H1 (cell line): Measurements from ENCODE around the gene TEX28. TPM values are rescaled to one million over a fixed set of nuclear protein-coding genes. Genes with fewer than 3 reads are reported as not detected.

Experiments
- CTCF ChIA-PET: fragments of 300-600 bp; sonication (Branson Sonifier 250); formaldehyde crosslinking; loops from one replicate; lab custom pipeline; 2021; ENCODE audit not compliant: partially characterized antibody; lab: Charles Lee
- POLR2A ChIA-PET: fragments of 300-600 bp; sonication (Branson Sonifier 250); formaldehyde crosslinking; loops from one replicate; lab custom pipeline; 2021; ENCODE audit warnings: inconsistent platforms; ENCODE audit not compliant: partially characterized antibody; lab: Charles Lee
- DNase-seq, 2 experiments: peaks; one replicate each; pipeline versions ENCODE4 v3.0.0 to v3.0.0-alpha.2; 2010 to 2022; ENCODE audit warnings: low spot score in 2 of 2, low read depth in 1 of 2, mixed read lengths in 1 of 2
- FAIRE-seq: peaks from 2 replicates; lab custom pipeline; 2011; peaks lifted over from hg19 to GRCh38; lab: Jason Lieb, UNC
- H2AFZ ChIP-seq: 2 replicates; pipeline ENCODE4 v1.8.1; 2012; ENCODE audit warnings: low read length, inconsistent platforms
- H2AK5ac ChIP-seq: 2 replicates; pipeline ENCODE4 v1.6.1; 2013; ENCODE audit warnings: low read depth, low read length
- H2BK120ac ChIP-seq: replicated peaks from 2 replicates; pipeline ENCODE3; 2013; ENCODE audit warnings: low read depth, low read length, inconsistent platforms
- H2BK12ac ChIP-seq: 2 replicates; pipeline ENCODE4 v1.6.1; 2013; ENCODE audit warnings: low read depth, low read length
- H2BK15ac ChIP-seq: 2 replicates; pipeline ENCODE4 v1.6.1; 2013; ENCODE audit warnings: low read length
- H2BK20ac ChIP-seq: 2 replicates; pipeline ENCODE4 v1.6.1; 2013; ENCODE audit warnings: low read length
- H2BK5ac ChIP-seq: 2 replicates; pipeline ENCODE4 v1.6.1; 2013; ENCODE audit warnings: low read depth, low read length
- H3K14ac ChIP-seq: 2 replicates; pipeline ENCODE4 v1.6.1; 2013; ENCODE audit warnings: inconsistent platforms; ENCODE audit not compliant: insufficient read length
- H3K18ac ChIP-seq: 2 replicates; pipeline ENCODE4 v1.6.1; 2013; ENCODE audit warnings: low read length; ENCODE audit errors: extremely low read depth
- H3K23ac ChIP-seq: 2 replicates; pipeline ENCODE4 v1.6.1; 2013; ENCODE audit warnings: inconsistent platforms; ENCODE audit not compliant: insufficient read length
- H3K23me2 ChIP-seq: 2 replicates; pipeline ENCODE4 v1.6.1; 2013; ENCODE audit warnings: low read depth, low read length
- H3K27ac ChIP-seq: 2 replicates; pipeline ENCODE4 v1.6.1; 2011; ENCODE audit warnings: low read depth, low read length, inconsistent platforms
- H3K27me3 ChIP-seq, 4 experiments: replicated peaks in 1 of 4; 1 replicate in 1 of 4; 2 replicates in 3 of 4; pipeline versions ENCODE4 v1.6.1 to v1.8.1; 2011 to 2013; ENCODE audit warnings: low read length in 3 of 4, mild to moderate bottlenecking in 3 of 4, inconsistent platforms in 2 of 4, mixed read lengths in 2 of 4, moderate library complexity in 1 of 4; ENCODE audit not compliant: control insufficient read depth in 3 of 4, insufficient read depth in 3 of 4; ENCODE audit errors: extremely low read depth in 1 of 4
- H3K36me3 ChIP-seq, 4 experiments: 2 replicates each; pipeline versions ENCODE4 v1.6.1 to v1.8.1; 2011 to 2013; ENCODE audit warnings: mild to moderate bottlenecking in 4 of 4, low read length in 3 of 4, moderate library complexity in 2 of 4, control low read depth in 1 of 4, inconsistent platforms in 1 of 4; ENCODE audit not compliant: insufficient read depth in 4 of 4, control insufficient read depth in 2 of 4
- H3K4ac ChIP-seq: replicated peaks from 2 replicates; pipeline ENCODE3; 2013; ENCODE audit warnings: low read length, low read depth, mixed read lengths, inconsistent platforms; ENCODE audit not compliant: insufficient read length
- H3K4me1 ChIP-seq, 4 experiments: replicated peaks in 1 of 4; 1 replicate in 1 of 4; 2 replicates in 3 of 4; pipeline versions ENCODE4 v1.6.1 to v1.8.1; 2011 to 2013; ENCODE audit warnings: low read length in 3 of 4, inconsistent platforms in 2 of 4, mixed read lengths in 1 of 4; ENCODE audit not compliant: insufficient read depth in 4 of 4, control insufficient read depth in 3 of 4
- H3K4me2 ChIP-seq, 2 experiments: 2 replicates each; pipeline versions ENCODE4 v1.6.1 to v1.8.1; 2011 to 2013; ENCODE audit warnings: low read depth in 2 of 2, low read length in 2 of 2, control low read depth in 1 of 2, inconsistent platforms in 1 of 2, mild to moderate bottlenecking in 1 of 2; ENCODE audit not compliant: insufficient read depth in 1 of 2
- H3K4me3 ChIP-seq, 4 experiments: fragments of 200-600, 300-600 bp in 1 of 4; sonication (generic), shearing (Covaris generic), sonication (Bioruptor Twin) in 1 of 4; 2 replicates each; pipeline versions ENCODE4 v1.5.1 to v1.8.1; 2011 to 2016; ENCODE audit warnings: low read length in 4 of 4, low read depth in 3 of 4, control low read depth in 2 of 4, inconsistent platforms in 2 of 4, mild to moderate bottlenecking in 2 of 4, mixed read lengths in 1 of 4, moderate library complexity in 1 of 4; ENCODE audit not compliant: insufficient read depth in 2 of 4; ENCODE audit errors: extremely low read depth in 1 of 4
- H3K56ac ChIP-seq: replicated peaks from 2 replicates; pipeline ENCODE3; 2013; ENCODE audit warnings: low read depth, mild to moderate bottlenecking, mixed read lengths, low read length, inconsistent platforms; ENCODE audit not compliant: insufficient read length
- H3K79me1 ChIP-seq: 2 replicates; pipeline ENCODE4 v1.6.1; 2013; ENCODE audit warnings: low read depth, low read length, control low read depth
- H3K79me2 ChIP-seq, 2 experiments: 2 replicates each; pipeline versions ENCODE4 v1.6.1 to v1.8.1; 2012 to 2013; ENCODE audit warnings: low read length in 2 of 2, mild to moderate bottlenecking in 2 of 2, inconsistent platforms in 1 of 2; ENCODE audit not compliant: insufficient read depth in 2 of 2, control insufficient read depth in 1 of 2
- H3K9ac ChIP-seq, 4 experiments: replicated peaks in 1 of 4; 1 replicate in 1 of 4; 2 replicates in 3 of 4; pipeline versions ENCODE4 v1.6.1 to v1.8.1; 2011 to 2013; ENCODE audit warnings: low read depth in 3 of 4, low read length in 3 of 4, control low read depth in 2 of 4, mild to moderate bottlenecking in 2 of 4, moderate library complexity in 2 of 4, inconsistent platforms in 1 of 4; ENCODE audit errors: extremely low read depth in 1 of 4
- H3K9me3 ChIP-seq, 2 experiments: 2 replicates each; pipeline versions ENCODE4 v1.6.1 to v1.8.1; 2012 to 2013; ENCODE audit warnings: mild to moderate bottlenecking in 2 of 2, moderate library complexity in 2 of 2, control low read depth in 1 of 2, inconsistent platforms in 1 of 2, low read depth in 1 of 2, low read length in 1 of 2, mixed read lengths in 1 of 2; ENCODE audit not compliant: insufficient read depth in 2 of 2
- H4K20me1 ChIP-seq, 2 experiments: replicated peaks in 1 of 2; 2 replicates each; pipeline versions ENCODE3 to v1.8.1; 2011 to 2013; ENCODE audit warnings: inconsistent platforms in 2 of 2, low read length in 2 of 2, mild to moderate bottlenecking in 1 of 2; ENCODE audit not compliant: insufficient read depth in 2 of 2, control insufficient read depth in 1 of 2
- H4K5ac ChIP-seq: 2 replicates; pipeline ENCODE4 v1.6.1; 2013; ENCODE audit warnings: low read length, low read depth, mixed read lengths, inconsistent platforms; ENCODE audit not compliant: insufficient read length
- H4K8ac ChIP-seq: 2 replicates; pipeline ENCODE4 v1.8.0; 2013; ENCODE audit warnings: mild to moderate bottlenecking, moderate library complexity, low read length, inconsistent platforms; ENCODE audit not compliant: insufficient read depth; ENCODE audit errors: extremely low read depth
- H4K91ac ChIP-seq: replicated peaks from 2 replicates; pipeline ENCODE3; 2013; ENCODE audit warnings: low read length, mixed read lengths, inconsistent platforms; ENCODE audit not compliant: insufficient read length
- CBX8 ChIP-seq: fragments of 300-800, 300-1000 bp; sonication (generic); IDR thresholded peaks from 2 replicates; pipeline ENCODE4 v1.7.1; 2016; ENCODE audit warnings: low read depth, low read length, borderline replicate concordance
- JUN ChIP-seq: IDR thresholded peaks from 2 replicates; pipeline ENCODE4 v1.6.1; 2011; ENCODE audit warnings: low read depth, mild to moderate bottlenecking, improper control_type of control experiment, low read length
- MAX ChIP-seq: IDR thresholded peaks from 2 replicates; pipeline ENCODE4 v1.6.1; 2012; ENCODE audit warnings: inconsistent platforms
- PHF8 ChIP-seq: fragments of 200-600 bp; sonication (generic); conservative IDR thresholded peaks from 2 replicates; pipeline ENCODE4 v1.7.1; 2012; ENCODE audit warnings: low read depth, mild to moderate bottlenecking, inconsistent platforms, low read length, moderate library complexity
- RFX5 ChIP-seq: IDR thresholded peaks from 2 replicates; pipeline ENCODE4 v1.6.1; 2011; ENCODE audit warnings: low read depth, low read length, improper control_type of control experiment, borderline replicate concordance
- RXRA ChIP-seq: IDR thresholded peaks from 2 replicates; pipeline ENCODE4 v1.6.1; 2011; ENCODE audit warnings: low read depth, mild to moderate bottlenecking, low read length, moderate library complexity; ENCODE audit not compliant: insufficient read depth
- SIX5 ChIP-seq: IDR thresholded peaks from 2 replicates; pipeline ENCODE4 v1.6.1; 2011; ENCODE audit warnings: mild to moderate bottlenecking, low read depth, low read length
- SRF ChIP-seq: IDR thresholded peaks from 2 replicates; pipeline ENCODE4 v1.6.1; 2011; ENCODE audit warnings: mild to moderate bottlenecking, low read depth, low read length, moderate library complexity
- WGBS, 2 experiments: shearing (Covaris generic) in 1 of 2; methylation state at CpG; one replicate each; pipeline versions ENCODE4 v1.1.6 to v1.1.7; 2013 to 2015; ENCODE audit warnings: low lambda C conversion rate in 2 of 2, mixed read lengths in 2 of 2, inconsistent platforms in 1 of 2, low coverage in 1 of 2, missing lambda C conversion rate in 1 of 2; ENCODE audit not compliant: insufficient replicate concordance in 2 of 2, insufficient coverage in 1 of 2, insufficient read length in 1 of 2; ENCODE audit errors: extremely low coverage in 1 of 2, missing lambda C conversion rate in 1 of 2; 5-methylcytosine and 5-hydroxymethylcytosine counted together
- polyA plus RNA-seq, 7 experiments: library from polyadenylated mRNA; depleted of rRNA in 3 of 7; stranded (reverse) in 5 of 7; unstranded in 2 of 7; fragments of >200 nt in 5 of 7; fragments of 200-250 nt in 2 of 7; gene quantifications; 1 replicate in 5 of 7; 2 replicates in 1 of 7; 4 replicates in 1 of 7; pipeline versions ENCODE4 v1.2.1 to v1.2.3, GENCODE V29; 2011 to 2013; ENCODE audit warnings: missing spikeins in 2 of 7, mixed read lengths in 2 of 7
- total RNA-seq: library from RNA; stranded (reverse); fragmentation: NEBNext Ultra II Directional; extraction: Animal tissue kit (Norgen Biotek cat#: 25700); gene quantifications from 2 replicates; pipeline ENCODE4 v1.2.1, GENCODE V29; 2021

Gene TEX28
- total and polyA plus RNA-seq, 2 of the 8 experiments (the other 6 are each of a cell fraction or from before 2014, with no cell fraction given): not detected

- Histone ChIP-seq H3K4ac (no peak overlapping the region), H2AK5ac (no peak overlapping the region), H2BK15ac (no peak overlapping the region), H2BK20ac (no peak overlapping the region), H3K9me3 (no peaks in the 10 kb centered on the region), H3K79me2 (no peaks in the 10 kb centered on the region), H2BK12ac (no peak overlapping the region), H3K18ac (no peak overlapping the region), H3K36me3 (no peaks in the 10 kb centered on the region), H4K5ac (no peak overlapping the region), H4K91ac (no peak overlapping the region), H3K23ac (no peak overlapping the region), H2BK5ac (no peak overlapping the region), H4K8ac (no peak overlapping the region), H3K4me1 (no peaks in the 10 kb centered on the region; a peak in 1 of 7 replicates), H3K27me3 (no peaks in the 10 kb centered on the region), H3K4me3 (no peak overlapping the region), H3K9ac (no peak overlapping the region), H2AFZ (no peak overlapping the region), H3K4me2 (no peak overlapping the region), H3K27ac (no peak overlapping the region), H4K20me1 (no peaks in the 10 kb centered on the region), H3K14ac (no peak overlapping the region), H3K23me2 (no peaks in the 10 kb centered on the region), H2BK120ac (no peak overlapping the region), H3K79me1 (no peaks in the 10 kb centered on the region), H3K56ac (no peak overlapping the region)
- ChIA-PET POLR2A (no interaction called here), CTCF (no interaction called here)
- no peak for TF ChIP-seq RXRA
- TF ChIP-seq SRF: no peak
- TF ChIP-seq RFX5: no peak
- no peak for TF ChIP-seq PHF8
- no peak for TF ChIP-seq SIX5
- TF ChIP-seq MAX: no peak
- TF ChIP-seq JUN: no peak
- no peak for TF ChIP-seq CBX8
- 89% methylated on average over 5 of the region's 6 CpGs; no CpG with 5 or more reads in 1 of the 2 experiments for WGBS, 2 experiments
- DNase-seq (no peak), FAIRE-seq (no peak)
Measured at GRCh38 chrX:154333837-154334271, 38.9 kb upstream of the TEX28 start.
